ENCODE data around the gene PLEKHG4B.

PLEKHG4B gene

DNA sequence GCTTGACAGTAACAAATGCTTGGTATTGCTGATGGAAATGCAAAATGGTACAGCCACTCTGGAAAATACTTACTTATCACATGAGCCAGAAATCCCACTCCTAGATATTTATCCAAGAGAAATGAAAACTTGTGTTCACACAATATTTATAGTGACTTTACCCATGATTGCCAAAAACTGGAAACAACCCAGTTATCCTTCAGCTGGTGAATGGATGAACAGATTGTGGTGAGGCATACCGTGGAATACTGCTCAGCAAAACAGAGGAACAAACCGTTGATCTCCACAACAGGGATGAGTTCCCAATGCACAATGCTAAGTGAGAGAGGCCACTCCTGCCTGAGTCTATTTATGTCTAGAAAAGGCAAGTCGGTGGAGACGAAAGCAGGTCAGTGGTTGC is 58.8 kb downstream of the PLEKHG4B start:
- in situ Hi-C loops (cut with HindIII; ENCODE audit: low sequenced_read_pairs): no loop called here
- no peak for DNase-seq (ENCODE audit: low read depth)
- no peak overlapping the region for H3K4me3 ChIP-seq (ENCODE audit: low read depth, low read length)
- TF ChIP-seq CTCF (IDR thresholded peaks at IDR 0.05; ENCODE audit: low read depth, low read length, missing control alignments): no peak

- no peak for TF ChIP-seq CTCF (IDR thresholded peaks at IDR 0.05; ENCODE audit: low read depth, low read length, missing control alignments)
- no peak overlapping the region for H3K4me3 ChIP-seq (ENCODE audit: low read depth, low read length)
- in situ Hi-C loops (cut with HindIII; ENCODE audit: low sequenced_read_pairs): no loop called here
- DNase-seq (ENCODE audit: low read depth): no peak
Observed at GRCh38 chr5:152077-152476, 60.1 kb downstream of the PLEKHG4B start.

DNA sequence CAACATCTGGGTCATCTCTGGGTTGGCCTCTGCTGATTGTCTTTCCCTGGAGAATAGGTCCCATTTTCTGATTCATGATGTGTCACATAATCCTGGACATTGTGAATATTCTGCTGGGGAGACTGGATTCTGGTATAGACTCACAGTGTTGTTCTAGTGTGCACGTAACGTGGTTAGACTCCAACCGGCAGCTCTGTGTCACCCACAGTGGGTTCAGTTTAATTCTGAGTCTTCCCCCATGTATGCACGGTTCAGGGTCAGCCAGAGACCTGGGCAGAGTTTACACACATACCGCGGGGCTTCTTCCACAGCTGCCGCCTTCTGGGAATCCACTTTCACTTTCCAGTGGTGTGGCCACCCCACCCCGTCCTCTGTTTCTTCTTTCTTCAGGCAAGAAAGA is 61.3 kb downstream of the PLEKHG4B start:
- DNase-seq (ENCODE audit: low read depth): no peak
- in situ Hi-C loops (cut with HindIII; ENCODE audit: low sequenced_read_pairs): no loop called here

DNA sequence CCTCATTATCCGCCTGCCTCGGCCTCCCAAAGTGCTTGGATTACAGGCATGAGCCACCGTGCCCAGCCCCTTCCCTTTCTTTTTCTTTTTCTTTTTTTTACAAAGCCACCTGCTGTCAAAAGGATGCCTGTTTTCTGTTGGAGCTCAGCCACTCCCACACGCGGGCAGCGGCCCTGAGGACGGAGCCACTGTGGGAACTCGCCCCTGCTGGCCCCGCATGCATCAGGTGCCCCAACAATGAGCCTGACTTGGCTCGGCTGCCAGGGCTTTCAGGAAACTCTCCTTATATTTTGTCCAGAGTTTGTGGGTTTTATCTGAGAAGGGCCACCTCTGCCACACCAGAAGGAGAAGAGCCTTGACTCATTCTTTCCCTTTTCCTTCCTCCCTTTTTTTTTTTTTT is 62.3 kb downstream of the PLEKHG4B start:
- in situ Hi-C loops (cut with HindIII; ENCODE audit: low sequenced_read_pairs): no loop called here

More for the DNA sequence above, 61.3 kb downstream of the PLEKHG4B start:
- TF ChIP-seq CTCF (IDR thresholded peaks at IDR 0.05; ENCODE audit: low read depth, low read length, missing control alignments): no peak
- no peak overlapping the region for H3K4me3 ChIP-seq (ENCODE audit: low read depth, low read length)

GRCh38 chr5:154826-155225 is 62.9 kb downstream of the PLEKHG4B start:
- TF ChIP-seq CTCF (IDR thresholded peaks at IDR 0.05; ENCODE audit: low read depth, low read length, missing control alignments): no peak
- in situ Hi-C loops (cut with HindIII; ENCODE audit: low sequenced_read_pairs): no loop called here
- no peak overlapping the region for H3K4me3 ChIP-seq (ENCODE audit: low read depth, low read length)
- DNase-seq (ENCODE audit: low read depth): no peak

More for the DNA sequence above, 62.3 kb downstream of the PLEKHG4B start:
- DNase-seq (ENCODE audit: low read depth): no peak
- TF ChIP-seq CTCF (IDR thresholded peaks at IDR 0.05; ENCODE audit: low read depth, low read length, missing control alignments): no peak
- no peak overlapping the region for H3K4me3 ChIP-seq (ENCODE audit: low read depth, low read length)

GRCh38 chr5:155651-156410 is 63.9 kb downstream of the PLEKHG4B start:
- no peak for DNase-seq (ENCODE audit: low read depth)
- no peak overlapping the region for H3K4me3 ChIP-seq (ENCODE audit: low read depth, low read length)
- in situ Hi-C loops (cut with HindIII; ENCODE audit: low sequenced_read_pairs): no loop called here
- TF ChIP-seq CTCF (IDR thresholded peaks at IDR 0.05; ENCODE audit: low read depth, low read length, missing control alignments): no peak

Measured in astrocyte of the cerebellum (primary cell).